ENCODE results near the gene AMPD3. TPM values are rescaled to one million over a fixed set of nuclear protein-coding genes. Genes with fewer than 3 reads are reported as not detected.

The AMPD3 gene
- total RNA-seq, 1 donor from 2014 or later, result 6.8 TPM

DNA sequence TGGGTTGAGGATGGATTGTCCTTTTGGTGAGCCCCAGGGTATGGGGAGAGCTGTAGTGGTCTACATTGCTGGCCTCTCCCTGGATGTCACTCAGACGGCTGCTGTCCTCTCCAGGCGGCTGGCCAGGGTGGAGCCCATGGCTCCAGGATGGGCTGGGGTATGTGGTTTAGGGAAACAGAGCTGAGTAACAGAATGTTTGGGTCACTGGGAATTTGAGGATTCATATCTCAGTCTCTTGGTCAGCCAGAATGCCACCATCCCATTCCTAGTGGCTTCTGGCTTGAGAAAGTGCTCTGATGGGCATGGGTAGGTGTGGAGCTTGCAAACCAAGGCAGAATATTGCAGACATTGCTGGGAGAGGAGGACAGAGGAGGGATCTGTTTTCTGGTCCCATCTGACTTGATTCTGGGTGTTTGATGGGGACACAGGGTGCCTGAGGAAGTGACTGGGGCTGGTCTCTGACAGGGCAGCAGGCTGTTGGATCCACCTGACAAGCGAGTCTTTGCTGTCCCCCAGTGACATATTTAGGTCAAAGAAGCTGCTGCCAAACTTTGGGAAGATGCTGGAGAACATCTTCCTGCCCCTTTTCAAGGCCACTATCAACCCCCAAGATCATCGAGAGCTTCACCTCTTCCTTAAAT is 41.4 kb downstream of the AMPD3 start:
- Mint-ChIP-seq H3K4me1 (no peaks in the 10 kb centered on the region), H3K36me3 (peaks cover 28% of the 10 kb centered on the region), H3K27ac (no peak overlapping the region), H3K4me3 (no peak overlapping the region), H3K27me3 (ENCODE audit: low read depth) (no peaks in the 10 kb centered on the region), H3K9me3 (peaks cover 5% of the 10 kb centered on the region)
- TF ChIP-seq, protein P1, sequence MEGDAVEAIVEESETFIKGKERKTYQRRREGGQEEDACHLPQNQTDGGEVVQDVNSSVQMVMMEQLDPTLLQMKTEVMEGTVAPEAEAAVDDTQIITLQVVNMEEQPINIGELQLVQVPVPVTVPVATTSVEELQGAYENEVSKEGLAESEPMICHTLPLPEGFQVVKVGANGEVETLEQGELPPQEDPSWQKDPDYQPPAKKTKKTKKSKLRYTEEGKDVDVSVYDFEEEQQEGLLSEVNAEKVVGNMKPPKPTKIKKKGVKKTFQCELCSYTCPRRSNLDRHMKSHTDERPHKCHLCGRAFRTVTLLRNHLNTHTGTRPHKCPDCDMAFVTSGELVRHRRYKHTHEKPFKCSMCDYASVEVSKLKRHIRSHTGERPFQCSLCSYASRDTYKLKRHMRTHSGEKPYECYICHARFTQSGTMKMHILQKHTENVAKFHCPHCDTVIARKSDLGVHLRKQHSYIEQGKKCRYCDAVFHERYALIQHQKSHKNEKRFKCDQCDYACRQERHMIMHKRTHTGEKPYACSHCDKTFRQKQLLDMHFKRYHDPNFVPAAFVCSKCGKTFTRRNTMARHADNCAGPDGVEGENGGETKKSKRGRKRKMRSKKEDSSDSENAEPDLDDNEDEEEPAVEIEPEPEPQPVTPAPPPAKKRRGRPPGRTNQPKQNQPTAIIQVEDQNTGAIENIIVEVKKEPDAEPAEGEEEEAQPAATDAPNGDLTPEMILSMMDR (IDR thresholded peaks at IDR 0.05; ENCODE audit: unreplicated experiment), result no peak
- DNase-seq (ENCODE audit: low spot score in 2 of 2, unreplicated experiment in 2 of 2), result peak in 1 of 2 experiments; percentile 20

DNA sequence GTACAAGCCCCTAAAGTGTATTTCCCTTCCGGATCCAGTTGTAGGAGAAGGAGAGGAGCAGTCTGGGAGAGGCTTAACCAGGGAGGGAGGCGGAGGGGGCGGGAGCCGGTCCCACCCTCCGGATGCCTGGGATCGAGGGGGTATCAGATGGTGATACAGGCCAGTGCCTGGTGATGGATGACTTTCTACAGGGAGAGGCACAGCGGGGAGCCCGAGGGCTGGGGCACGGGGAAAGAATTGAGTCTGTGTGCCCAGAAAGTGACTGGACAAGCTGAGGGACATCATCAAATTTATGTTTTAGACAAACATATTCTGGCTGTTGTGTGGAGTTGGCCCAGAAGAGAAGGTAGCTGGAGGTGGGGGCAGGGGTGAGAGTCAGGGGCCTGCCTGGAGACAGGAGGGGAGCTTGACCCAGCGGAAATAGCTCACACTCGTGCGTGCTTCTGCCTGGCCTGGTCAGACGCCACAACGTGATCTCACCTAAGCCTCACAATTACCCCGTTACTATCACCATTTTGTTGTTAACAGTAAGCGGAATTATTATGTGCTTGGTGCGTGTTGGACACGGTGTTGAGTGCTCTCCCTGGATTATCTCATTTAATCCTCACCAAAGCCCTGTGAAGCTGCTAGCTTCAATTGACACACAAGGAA is 42.4 kb downstream of the AMPD3 start:
- Mint-ChIP-seq H3K27ac (no peak overlapping the region), H3K4me1 (no peaks in the 10 kb centered on the region), H3K27me3 (ENCODE audit: low read depth) (no peaks in the 10 kb centered on the region), H3K4me3 (no peak overlapping the region), H3K36me3 (peaks cover 26% of the 10 kb centered on the region), H3K9me3 (peaks cover 5% of the 10 kb centered on the region)
- TF ChIP-seq, protein P1 (IDR thresholded peaks at IDR 0.05; ENCODE audit: unreplicated experiment), result no peak
- peak in 1 of 2 experiments; percentile 21 for DNase-seq (ENCODE audit: low spot score in 2 of 2, unreplicated experiment in 2 of 2)

DNA sequence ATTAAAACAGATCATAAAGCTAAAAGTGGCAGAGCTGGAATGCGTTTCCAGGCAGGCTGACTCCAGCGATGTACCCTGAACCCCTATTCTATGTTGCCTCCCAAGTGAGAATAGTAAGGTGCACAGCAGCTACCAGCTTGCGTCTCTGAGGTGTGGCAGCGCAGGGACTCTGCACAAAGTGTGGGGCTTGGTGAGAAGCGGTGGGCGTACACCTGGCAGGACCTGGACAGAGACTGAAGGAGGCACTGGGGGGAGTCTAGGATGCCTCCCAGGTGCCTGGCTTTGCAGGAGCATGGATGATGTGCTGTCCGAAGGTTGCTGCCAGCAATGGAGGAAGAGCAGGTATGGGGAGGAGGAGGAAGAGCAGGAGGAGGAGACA is 42.9 kb downstream of the AMPD3 start:
- Mint-ChIP-seq H3K27ac (no peak overlapping the region), H3K27me3 (ENCODE audit: low read depth) (no peaks in the 10 kb centered on the region), H3K9me3 (peaks cover 5% of the 10 kb centered on the region), H3K4me3 (no peak overlapping the region), H3K4me1 (no peaks in the 10 kb centered on the region), H3K36me3 (peaks cover 22% of the 10 kb centered on the region)
- TF ChIP-seq, protein P1 (IDR thresholded peaks at IDR 0.05; ENCODE audit: unreplicated experiment), result no peak
- DNase-seq (ENCODE audit: low spot score in 2 of 2, unreplicated experiment in 2 of 2), result peak in 1 of 2 experiments; percentile 20

DNA sequence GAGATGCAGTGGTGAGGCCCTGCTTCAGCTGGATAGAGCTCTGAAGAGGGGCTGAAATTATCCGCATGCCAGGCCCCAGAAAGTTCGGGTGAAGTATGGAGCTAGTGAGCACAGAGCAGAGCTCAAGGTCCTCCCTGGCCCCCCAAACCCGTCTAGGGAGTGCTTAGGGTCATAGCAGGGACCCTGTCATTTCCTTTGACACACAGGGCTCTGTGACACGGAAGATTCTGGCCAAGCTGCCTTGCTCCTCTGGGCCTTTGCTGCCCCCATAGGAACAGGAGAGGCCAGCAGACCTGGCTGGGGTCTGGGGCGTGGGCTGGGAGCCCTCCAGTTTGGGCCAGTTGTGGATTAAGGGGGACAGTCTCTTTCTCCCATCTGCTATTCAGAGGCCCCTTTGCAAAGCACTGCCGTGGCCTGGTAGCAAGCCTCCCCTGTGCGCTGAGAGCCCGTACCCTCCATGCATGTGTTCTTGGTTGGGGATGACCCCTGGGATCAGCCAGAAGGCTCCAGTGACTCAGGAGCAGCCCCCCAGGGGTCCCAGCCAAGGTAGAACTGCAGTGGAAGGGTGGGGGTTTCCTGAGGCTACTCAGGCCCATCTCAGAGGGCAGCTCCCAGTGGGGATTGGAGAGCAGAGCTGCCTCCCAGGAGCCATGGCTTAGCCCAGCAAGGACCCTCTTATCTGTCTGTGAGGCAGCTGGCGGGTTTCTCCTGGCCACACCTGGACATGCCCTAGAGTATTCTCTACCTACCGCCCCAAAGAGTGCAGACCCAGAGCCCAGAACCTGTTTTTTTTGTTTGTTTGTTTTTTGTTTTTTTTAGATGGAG is 43.6 kb downstream of the AMPD3 start:
- H3K27ac Mint-ChIP-seq, result no peak overlapping the region

DNA sequence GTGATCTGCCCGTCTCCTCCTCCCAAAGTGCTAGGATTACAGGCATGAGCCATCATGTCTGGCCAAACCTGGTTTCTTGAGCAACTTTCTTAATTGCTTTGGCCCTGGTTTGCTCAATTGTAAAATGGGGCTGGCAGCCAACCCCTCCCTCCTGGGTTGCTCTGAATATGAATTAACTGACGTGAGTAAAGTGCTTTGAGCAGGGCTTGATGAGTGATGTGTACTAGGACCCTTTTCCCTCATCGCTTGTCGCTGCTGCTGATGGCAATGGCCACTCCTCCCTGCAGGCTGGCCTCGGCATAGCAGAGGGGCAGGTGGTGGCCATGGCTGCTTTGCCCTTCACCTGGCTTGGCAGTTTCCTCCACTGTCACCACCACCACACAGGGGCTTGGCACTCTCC is 44.4 kb downstream of the AMPD3 start:
- no peak overlapping the region for H3K27ac Mint-ChIP-seq
- DNase-seq (ENCODE audit: low spot score in 2 of 2, unreplicated experiment in 2 of 2), result no peak
- no peaks in the 10 kb centered on the region for H3K4me1 Mint-ChIP-seq
- no peak overlapping the region for H3K4me3 Mint-ChIP-seq
- H3K36me3 Mint-ChIP-seq, result peaks cover 17% of the 10 kb centered on the region
- TF ChIP-seq, protein P1 (IDR thresholded peaks at IDR 0.05; ENCODE audit: unreplicated experiment), result no peak
- no peaks in the 10 kb centered on the region for H3K9me3 Mint-ChIP-seq
- no peaks in the 10 kb centered on the region for H3K27me3 Mint-ChIP-seq (ENCODE audit: low read depth)

More for the DNA sequence above, 43.6 kb downstream of the AMPD3 start:
- H3K9me3 Mint-ChIP-seq, result peaks cover 5% of the 10 kb centered on the region
- peaks cover 19% of the 10 kb centered on the region for H3K36me3 Mint-ChIP-seq
- DNase-seq (ENCODE audit: low spot score in 2 of 2, unreplicated experiment in 2 of 2), result peak in 1 of 2 experiments; percentile 25
- TF ChIP-seq, protein P1 (IDR thresholded peaks at IDR 0.05; ENCODE audit: unreplicated experiment), result no peak
- no peaks in the 10 kb centered on the region for H3K4me1 Mint-ChIP-seq
- H3K27me3 Mint-ChIP-seq (ENCODE audit: low read depth), result no peaks in the 10 kb centered on the region
- H3K4me3 Mint-ChIP-seq, result no peak overlapping the region

Data from mesothelial cell of epicardium (in vitro differentiated cells).